Mucosa of gallbladder (tissue), 1 donor: Measurements from ENCODE around the gene RAP1A. TPM values are rescaled to one million over a fixed set of nuclear protein-coding genes. Genes with fewer than 3 reads are reported as not detected.
A peak's percentile ranks its signal among the peaks of the same experiment; 100 is the strongest.

Experiments
- DNase-seq: peaks from one replicate; pipeline ENCODE4 v3.0.0-alpha.2; 2020; ENCODE audit warnings: low spot score
- total RNA-seq: library from RNA; stranded (reverse); gene quantifications from one replicate; pipeline ENCODE4 v1.2.1, GENCODE V29; 2021
- donor health status: DM: no; HTN: no; CAD: no.

Gene RAP1A
- total RNA-seq, 1 donor from 2014 or later = 93.0 TPM

GRCh38 chr1:111719135-111719534 lies 99.5 kb downstream of the RAP1A start:
- DNase-seq = no peak

GRCh38 chr1:111719674-111720132 lies 100.1 kb downstream of the RAP1A start:
- no peak for DNase-seq

- DNase-seq = no peak
Measured at GRCh38 chr1:111720274-111720976, 100.8 kb downstream of the RAP1A start.

DNA sequence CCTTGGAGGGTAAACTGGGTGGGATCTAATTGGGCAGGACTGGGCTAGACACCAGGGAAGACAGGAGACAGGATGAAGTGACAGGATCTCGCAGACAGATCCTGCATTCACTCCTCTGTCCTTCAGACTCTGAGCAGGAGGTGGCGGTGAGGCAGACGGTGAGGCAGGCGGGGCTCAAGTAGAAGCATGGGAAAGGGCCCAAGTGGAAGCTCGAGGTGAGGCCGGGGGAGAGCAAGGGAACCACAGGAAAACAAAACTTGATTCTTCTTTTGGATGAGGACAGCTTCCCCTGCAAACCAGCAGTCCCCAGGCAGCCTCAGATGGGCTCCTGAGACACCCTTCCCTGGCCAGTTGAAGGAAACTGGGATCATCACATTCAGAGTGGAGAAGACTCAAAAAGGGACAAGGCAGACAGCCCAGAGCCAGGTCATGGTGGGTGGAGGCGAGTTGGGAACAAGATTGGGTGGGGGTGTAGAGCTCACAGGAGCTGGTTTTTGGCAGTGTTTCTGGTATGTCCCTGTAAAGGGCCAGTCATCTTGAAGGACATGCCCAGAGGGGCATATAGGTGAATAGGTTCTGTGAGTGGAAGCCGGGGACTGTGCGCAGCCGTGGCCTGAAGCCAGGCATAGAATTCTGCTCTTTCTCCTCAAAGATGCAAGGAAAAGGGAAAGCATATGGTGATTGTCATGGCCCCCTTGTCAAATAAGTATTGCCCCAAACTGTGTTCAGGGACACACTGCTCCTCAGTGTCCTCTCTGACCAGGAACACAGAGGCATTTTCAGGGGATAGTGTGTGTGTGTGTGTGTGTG lies 101.6 kb downstream of the RAP1A start:
- DNase-seq = no peak

DNA sequence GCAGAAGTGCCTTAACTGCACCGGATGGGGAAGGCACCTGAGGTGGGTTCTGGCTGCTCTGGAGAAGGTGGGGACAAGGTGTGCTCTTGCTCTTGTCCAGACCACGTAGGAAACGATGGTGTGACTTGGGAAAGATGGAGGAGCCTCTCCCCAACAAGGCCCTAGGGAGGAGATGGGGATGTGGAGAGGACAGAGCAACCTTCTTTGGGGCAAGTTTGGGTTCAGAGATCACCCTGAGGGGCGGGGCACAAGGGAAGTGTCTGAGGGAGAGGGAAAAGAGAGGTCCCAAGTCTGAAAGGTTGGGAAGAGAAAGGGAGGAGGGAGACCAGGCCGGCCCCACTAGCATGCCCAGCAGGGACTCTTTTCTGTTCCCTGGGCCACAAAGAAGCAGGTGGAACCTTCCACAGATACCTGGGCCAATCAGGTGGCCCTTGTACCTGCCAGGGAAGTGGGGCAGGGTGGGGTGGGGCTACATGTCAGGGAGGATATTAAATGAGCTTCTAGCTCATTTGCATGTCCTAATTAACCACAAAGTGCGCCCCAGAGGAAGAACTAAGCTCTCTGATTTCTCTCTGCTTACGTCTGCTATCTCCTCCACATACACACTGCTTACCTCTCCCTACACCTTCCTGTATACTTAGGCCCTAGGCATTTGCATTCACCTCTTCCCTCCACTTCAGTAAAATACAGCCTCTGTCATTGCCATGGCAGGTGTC lies 103.7 kb downstream of the RAP1A start:
- DNase-seq = no peak

DNA sequence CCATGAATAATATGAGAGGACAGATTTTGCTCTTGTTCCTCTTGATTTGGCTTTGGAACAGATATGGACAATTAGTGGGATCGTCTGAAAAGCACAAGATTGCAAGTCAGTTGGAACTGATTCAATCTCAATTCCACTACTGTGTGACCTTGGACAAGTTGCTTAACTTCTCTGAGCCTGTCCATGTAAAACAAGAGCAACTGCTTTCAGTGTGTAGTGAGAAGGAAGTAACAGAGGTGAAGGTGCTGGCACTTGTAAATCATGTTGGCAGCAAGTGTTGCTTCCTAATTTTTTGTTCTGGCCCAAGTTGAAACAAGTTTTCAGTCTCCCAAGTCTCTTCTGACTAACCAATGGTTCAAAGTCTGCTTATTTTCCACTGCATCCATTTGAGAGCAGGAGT lies 104.3 kb downstream of the RAP1A start:
- DNase-seq = no peak

GRCh38 chr1:111725192-111725591 lies 105.6 kb downstream of the RAP1A start:
- DNase-seq = no peak

DNA sequence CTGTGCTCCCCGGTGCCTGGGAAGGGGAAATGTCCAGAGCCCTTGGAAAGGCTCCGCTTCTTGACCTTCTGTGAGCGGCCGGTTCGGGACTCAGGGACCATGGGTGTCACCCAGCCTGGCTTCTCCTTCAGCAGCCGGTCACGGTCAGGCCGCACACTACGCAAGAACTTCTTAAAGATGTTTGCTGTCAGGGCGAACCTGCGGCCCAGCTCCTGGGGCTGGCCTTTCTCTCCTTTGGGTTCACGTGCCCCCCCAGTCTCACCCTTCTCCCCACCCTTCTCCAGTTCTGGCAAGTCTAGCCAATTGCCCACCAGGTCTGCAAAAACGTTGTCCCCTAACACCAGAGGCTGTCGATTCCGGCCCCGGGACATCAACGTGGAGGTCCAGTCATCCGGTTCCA lies 107.5 kb downstream of the RAP1A start:
- peak; percentile 7 for DNase-seq

DNA sequence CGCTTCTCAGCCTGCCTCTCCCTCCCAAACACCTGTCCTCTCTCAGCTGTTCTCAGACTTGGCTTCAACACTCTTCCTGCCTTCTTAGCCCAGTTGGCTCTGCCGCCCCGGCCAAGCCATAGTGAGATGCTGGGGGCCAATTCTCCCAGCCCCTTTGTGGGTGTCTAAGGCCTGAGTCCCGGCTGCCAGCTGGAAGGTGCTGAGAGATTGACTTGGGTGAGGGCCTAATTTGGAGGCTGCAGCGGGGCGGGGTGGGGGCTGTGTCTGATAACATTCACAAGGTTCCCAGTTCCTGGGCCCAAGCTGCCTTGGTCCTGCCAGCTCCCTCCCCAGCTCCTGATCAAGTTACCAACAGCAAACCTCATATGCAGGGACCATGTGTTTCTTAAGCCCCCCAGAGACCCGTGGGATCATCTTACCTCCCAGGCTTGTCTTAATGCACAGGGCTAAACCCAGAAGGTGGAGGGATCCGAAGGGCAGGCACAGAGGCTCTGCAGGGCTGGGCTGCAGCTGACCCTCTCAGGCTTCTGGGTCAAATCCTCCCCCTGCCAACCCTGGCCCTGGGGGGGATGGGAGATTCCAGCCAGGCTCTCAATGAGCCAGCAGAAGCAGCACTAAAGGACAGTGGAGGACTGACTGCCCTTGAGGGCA lies 109.8 kb downstream of the RAP1A start:
- DNase-seq = peak; percentile 6

DNA sequence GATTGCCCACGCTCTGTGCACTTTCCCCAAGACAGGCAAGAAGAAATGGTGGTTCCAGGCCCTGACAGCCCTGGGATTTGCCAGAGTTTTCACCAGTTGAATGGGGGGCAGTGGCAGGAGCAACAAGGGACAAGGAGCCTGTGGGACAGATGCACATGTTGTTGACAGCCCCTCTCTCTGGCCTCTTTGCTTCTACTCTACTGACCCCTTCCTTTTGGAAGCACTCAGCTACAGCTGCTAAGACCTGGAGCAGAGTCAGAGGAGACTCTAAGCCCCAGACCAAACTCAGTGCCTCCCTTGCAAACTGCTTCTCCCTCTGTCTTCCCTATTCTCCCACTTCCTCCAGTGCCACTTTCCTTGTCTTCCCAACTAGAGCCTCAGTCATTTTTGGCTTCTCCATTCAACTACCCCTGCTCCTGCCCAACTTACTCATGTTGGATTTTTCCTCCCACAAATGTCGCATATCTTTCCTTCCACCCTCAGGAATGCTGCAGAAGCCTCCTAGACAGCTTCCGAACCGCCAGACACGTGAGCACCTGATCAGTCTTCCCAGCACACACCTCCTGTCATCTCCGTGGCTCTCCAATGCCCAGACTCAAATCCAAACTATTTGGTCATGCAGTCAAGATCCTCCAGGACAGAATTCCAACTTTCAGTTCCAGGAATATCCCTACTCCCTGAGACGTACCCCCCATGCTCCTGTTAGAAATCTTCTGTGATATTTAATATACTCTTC lies 110.5 kb downstream of the RAP1A start:
- no peak for DNase-seq

GRCh38 chr1:111730706-111731105 lies 111.1 kb downstream of the RAP1A start:
- DNase-seq = no peak

GRCh38 chr1:111731956-111732355 lies 112.4 kb downstream of the RAP1A start:
- no peak for DNase-seq

DNA sequence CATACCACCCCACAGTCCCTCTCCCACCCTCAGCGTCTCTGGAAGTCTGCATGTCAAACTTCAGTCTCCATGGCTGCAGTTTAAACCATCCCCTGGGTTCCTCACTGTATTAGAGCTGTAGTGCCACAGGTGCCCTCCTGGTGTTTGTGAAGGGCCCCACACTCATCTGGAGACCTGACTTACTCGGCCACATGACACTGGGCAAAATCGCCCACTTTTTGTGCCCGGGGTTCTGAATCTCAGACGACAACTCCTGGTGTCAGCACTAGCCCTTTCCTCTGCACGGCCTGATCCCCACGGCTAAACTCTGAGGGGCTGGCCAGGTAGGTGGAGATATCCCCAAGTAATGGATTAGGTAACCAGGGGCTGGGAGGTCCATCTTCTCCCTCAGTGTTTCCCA lies 113.1 kb downstream of the RAP1A start:
- no peak for DNase-seq

GRCh38 chr1:111733183-111733991 lies 113.8 kb downstream of the RAP1A start:
- DNase-seq = peak; percentile 28

DNA sequence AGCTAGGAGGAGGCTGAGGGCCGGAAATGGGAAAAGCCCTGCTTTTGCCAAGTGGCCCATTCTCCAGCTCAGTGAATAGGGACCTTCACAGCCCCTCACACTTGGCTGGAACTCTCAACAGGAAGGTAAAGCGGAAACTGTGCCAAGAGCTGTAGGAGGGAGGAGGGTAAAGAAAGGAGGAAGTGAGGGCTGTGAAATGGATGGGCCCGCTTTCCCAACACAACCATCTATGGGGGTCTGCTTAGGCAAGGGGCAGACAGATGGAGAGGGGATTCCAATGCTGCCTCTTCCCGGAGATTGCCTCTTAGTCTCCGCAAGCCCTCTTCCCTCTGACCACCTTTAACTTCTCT lies 114.4 kb downstream of the RAP1A start:
- DNase-seq = no peak

DNA sequence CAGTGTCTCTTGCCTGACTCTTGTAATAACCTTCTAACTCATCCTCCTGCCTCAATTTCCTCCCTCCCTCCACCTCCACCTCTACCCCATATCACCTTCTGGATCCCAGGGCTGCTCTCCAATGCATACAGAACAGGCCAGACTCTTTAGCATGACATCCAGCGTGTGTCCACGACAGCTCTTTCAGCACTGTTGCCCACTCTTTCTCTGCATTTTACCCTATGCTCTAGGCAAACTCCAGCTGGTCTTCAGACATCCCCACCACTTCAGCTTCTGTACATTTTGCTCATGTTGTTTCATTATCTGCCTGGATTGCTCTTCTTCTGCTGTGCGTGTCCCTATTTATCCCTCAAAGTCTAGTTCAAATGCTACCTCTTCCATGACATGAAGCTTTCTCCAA lies 114.8 kb downstream of the RAP1A start:
- DNase-seq = no peak

GRCh38 chr1:111734856-111735255 lies 115.3 kb downstream of the RAP1A start:
- no peak for DNase-seq

DNA sequence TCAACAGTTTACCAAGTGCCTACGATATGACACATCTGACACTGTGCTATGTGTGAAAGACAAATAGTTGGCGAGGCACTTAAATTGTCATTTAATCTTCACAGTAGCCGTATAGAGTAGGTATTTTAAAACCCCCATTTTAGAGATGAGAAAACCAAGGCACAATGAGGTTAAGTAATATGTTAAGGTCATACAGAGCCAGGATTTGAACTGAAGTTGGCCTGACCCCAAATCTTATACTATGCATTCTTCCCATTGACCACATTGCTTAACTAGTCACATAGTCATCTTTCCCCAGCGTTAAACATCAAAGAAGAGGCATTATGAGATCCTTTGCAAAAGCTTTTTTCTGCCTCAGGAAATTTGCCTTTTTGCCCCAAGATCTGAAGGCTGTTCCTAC lies 115.7 kb downstream of the RAP1A start:
- no peak for DNase-seq

DNA sequence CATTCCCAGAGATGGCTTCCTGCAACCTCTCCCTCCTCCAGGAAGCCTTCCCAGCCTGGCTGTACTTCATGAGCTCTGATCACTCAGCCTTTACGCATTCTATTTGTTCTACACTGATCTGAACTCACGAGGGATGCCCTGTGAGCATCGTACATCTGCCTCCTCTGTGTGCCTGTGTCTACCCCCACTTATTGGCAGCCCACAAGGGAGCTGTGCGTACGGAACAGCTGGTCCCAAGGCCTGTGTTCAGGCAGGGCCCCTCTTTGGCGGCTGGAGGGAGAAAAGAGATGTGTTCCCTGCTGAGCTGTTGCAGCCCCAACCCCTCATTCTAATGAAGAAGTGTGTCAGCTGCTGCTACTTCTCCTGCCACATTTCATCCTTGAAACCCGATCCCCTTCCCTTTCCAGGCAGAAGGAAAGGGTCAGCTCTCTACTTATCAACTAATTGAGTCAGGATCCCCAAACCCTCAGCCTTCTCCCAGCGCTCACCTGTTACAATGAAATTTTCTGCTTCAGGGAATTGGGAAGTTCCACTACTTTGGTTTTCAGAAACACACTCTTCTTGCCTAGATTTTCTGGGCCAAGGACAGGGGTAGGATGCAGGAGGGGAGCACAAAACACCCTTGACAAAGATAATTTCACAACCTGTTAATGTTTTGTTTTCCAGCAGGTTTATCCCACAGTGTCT lies 116.4 kb downstream of the RAP1A start:
- DNase-seq = no peak
